ENCODE measurements around the gene PHACTR3.

The PHACTR3 gene

DNA sequence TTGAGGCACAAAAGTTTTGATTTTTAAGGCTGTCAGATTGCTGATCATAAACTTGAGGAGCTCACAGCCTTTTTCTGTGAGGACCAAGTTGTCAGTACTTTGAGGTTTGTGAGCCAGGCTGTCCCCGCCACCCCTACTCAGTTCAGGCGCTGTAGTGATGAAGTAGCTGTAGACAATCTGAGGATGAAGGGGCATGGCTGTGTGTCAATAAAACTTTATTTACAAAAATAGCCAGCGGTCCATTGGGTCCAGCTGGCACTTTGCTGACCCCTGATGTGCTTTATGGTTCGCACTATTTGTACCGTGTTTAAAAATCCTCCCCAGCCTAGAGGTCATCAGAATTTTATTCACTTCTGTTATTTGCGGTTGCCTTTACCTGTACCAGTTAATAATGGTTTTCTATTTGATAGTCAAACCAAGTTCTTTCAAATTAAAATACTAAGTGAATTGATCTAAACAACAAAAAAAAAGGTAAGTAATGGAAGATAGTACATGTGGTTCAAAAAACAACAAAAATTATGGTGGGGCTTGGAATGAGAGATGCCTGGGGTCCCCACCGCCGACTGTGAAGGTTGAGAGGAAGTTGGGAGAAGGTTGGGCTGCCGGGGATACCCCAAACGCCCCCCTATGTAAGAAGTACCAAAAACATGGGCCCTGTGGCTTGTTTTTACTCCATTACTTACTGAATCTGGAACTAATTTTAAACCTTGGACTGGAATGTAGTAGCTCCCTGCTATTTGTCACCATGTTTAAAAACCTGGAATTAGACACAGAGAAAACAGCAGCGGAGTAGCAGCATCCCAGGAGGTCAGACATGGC is 205.5 kb downstream of the PHACTR3 start:
- no peak for TF ChIP-seq CTCF (conservative IDR thresholded peaks at IDR 0.05; ENCODE audit: control insufficient read depth, insufficient read depth, low read depth, low read length)
- DNase-seq (ENCODE audit: low read depth), result no peak
- no peak overlapping the region for H3K4me3 ChIP-seq (ENCODE audit: control insufficient read depth, low read depth, low read length)

- no peak overlapping the region for H3K4me3 ChIP-seq (ENCODE audit: control insufficient read depth, low read depth, low read length)
- TF ChIP-seq CTCF (conservative IDR thresholded peaks at IDR 0.05; ENCODE audit: control insufficient read depth, insufficient read depth, low read depth, low read length), result no peak
- no peak for DNase-seq (ENCODE audit: low read depth)
Observed at GRCh38 chr20:59810449-59811187, 206.3 kb downstream of the PHACTR3 start.

- no peak overlapping the region for H3K4me3 ChIP-seq (ENCODE audit: control insufficient read depth, low read depth, low read length)
- no peak for TF ChIP-seq CTCF (conservative IDR thresholded peaks at IDR 0.05; ENCODE audit: control insufficient read depth, insufficient read depth, low read depth, low read length)
Observed at GRCh38 chr20:59811681-59812171, 207.4 kb downstream of the PHACTR3 start.

DNA sequence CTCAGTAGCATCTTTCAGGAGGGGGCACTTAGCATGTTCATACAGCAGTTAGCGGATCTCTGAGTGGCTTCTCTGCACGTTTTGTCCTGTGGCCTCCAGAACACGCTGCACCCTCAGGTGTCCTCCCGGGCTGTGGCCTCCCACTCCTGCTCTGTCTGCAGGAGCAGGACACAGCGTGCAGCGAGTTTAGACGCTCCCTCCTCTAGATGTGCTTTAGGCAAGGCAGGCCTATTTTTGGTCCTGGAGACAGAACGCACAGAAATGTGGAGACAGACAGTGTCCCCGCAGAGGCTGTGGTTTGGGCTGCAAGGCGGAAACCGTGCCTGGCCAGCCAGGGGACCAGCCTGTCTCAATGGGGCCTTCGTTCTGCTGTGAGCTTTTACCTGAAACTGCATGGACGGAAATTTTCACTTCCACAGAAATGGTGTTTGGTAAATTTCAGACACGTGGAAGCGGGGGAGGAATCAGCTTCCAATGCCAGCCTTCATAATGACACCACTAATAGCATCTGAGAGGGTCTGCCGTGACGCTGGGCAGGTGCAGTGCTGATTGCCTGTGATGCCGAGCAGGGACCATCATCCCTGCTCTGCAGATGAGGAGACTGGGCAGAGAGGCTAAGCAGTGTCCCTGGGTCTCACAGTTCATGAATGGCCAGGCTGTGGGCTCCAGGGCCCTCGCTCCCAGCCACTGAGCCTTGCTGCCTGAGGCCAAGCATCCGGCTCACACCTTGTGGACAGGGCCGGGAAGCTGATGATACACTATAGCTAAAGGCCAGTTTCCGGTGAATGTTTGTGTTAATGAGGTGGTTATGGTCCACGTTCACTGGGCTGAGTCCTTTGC is 208.2 kb downstream of the PHACTR3 start:
- no peak for TF ChIP-seq CTCF (conservative IDR thresholded peaks at IDR 0.05; ENCODE audit: control insufficient read depth, insufficient read depth, low read depth, low read length)
- no peak overlapping the region for H3K4me3 ChIP-seq (ENCODE audit: control insufficient read depth, low read depth, low read length)
- no peak for DNase-seq (ENCODE audit: low read depth)

More at GRCh38 chr20:59811681-59812171, 207.4 kb downstream of the PHACTR3 start:
- no peak for DNase-seq (ENCODE audit: low read depth)

DNA sequence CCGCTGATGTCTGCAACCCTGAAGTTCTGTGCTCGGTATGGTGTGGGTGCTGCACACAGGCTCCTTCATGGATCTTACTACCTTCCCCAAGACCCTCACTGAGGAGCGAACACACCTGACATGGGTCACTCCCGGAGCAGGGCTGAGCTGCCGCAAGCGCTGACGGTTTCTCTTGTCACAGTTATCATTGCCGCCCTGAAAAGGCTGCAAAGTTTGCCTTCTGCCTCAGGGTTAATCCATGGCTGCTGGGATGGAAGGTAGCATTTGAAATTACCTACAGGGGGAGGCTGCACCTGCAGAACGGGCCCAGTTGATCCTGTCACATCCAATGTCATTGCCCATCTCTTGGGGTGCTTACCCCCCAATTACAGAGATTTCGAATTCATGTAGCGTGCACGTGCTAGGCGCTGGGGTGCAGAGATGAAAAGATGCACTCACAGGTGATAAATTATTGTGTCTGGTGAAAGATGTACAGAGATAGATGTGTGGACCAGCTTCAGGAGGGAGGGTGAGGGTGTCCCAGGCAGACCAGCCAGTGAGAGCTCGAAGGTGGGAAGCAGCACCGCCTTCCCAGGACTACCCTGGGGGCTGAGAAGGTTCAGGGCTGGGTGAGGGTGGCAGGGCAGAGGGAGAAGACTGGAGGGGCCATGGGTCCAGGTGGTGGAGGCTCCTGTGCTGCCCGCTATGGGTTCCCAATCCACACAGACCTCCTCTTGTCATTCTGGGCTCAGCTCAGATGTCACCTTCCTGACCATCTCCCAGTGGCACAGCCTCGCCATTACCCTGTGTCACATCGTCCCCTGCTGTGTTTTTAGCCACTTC is 209.0 kb downstream of the PHACTR3 start:
- H3K4me3 ChIP-seq (ENCODE audit: control insufficient read depth, low read depth, low read length), result no peak overlapping the region
- TF ChIP-seq CTCF (conservative IDR thresholded peaks at IDR 0.05; ENCODE audit: control insufficient read depth, insufficient read depth, low read depth, low read length), result no peak
- no peak for DNase-seq (ENCODE audit: low read depth)
